Mucosa of descending colon (tissue), 3 donors: ENCODE results near the gene GLIS1. TPM values are rescaled to one million over a fixed set of nuclear protein-coding genes. Genes with fewer than 3 reads are reported as not detected.

Source experiments
- ATAC-seq: fragments of 200-7000 bp; cut with Tn5 transposase; one replicate; pipeline ENCODE4 v1.9.1; 2020; ENCODE audit warnings: mild to moderate bottlenecking, moderate library complexity
- DNase-seq, 3 donors: peaks; one replicate each; pipeline ENCODE4 v3.0.0-alpha.2; 2020
- H3K36me3 ChIP-seq: fragments of 200-600 bp; one replicate; pipeline ENCODE4 v1.8.0; 2021; ENCODE audit warnings: low read depth, mild to moderate bottlenecking
- H3K4me1 ChIP-seq: fragments of 200-600 bp; one replicate; pipeline ENCODE4 v1.8.0; 2021; ENCODE audit warnings: low read depth, mild to moderate bottlenecking
- H3K4me3 ChIP-seq: fragments of 200-600 bp; one replicate; pipeline ENCODE4 v1.8.0; 2021; ENCODE audit warnings: mild to moderate bottlenecking
- H3K9me3 ChIP-seq: fragments of 200-600 bp; one replicate; pipeline ENCODE4 v1.8.0; 2021; ENCODE audit warnings: mild to moderate bottlenecking
- CTCF ChIP-seq: fragments of 200-600 bp; IDR thresholded peaks from one replicate; pipeline ENCODE4 v1.8.0; 2022; ENCODE audit warnings: antibody characterized with exemption, mild to moderate bottlenecking
- intact Hi-C, 2 donors: fragments of 100-400 bp; cut with DNase I in 1 of 2; cut with micrococcal nuclease in 1 of 2; formaldehyde crosslinking; loops; one replicate each; pipeline versions ENCODE4 v1.11.0 to v1.11.1; 2022; cut with DNase I, micrococcal nuclease
- total RNA-seq, 3 donors: library from RNA; stranded (reverse); fragmentation: NEBNext Ultra II Directional in 2 of 3; extraction: Animal tissue kit (Norgen Biotek cat#: 25700) in 2 of 3; gene quantifications; one replicate each; pipeline versions ENCODE4 v1.2.1 to v1.2.4, GENCODE V29; 2021 to 2023
- donor health status: DM: no; HTN: no; CAD: no; lungs with moderate emphysema.
- donor health status: DM: no; HTN: no; CAD: no.
- donor health status: DM: no; HTN: yes; CAD: no.

Gene GLIS1
- total RNA-seq, 3 donors from 2014 or later, result 0.09 to 0.24 (median 0.14) TPM

- no peak for ATAC-seq
- DNase-seq, result no peak
Observed at GRCh38 chr1:53549287-53549686, 189.7 kb downstream of the GLIS1 start.

GRCh38 chr1:53548031-53548491 is 190.9 kb downstream of the GLIS1 start:
- Histone ChIP-seq H3K9me3 (no peaks in the 10 kb centered on the region), H3K36me3 (no peaks in the 10 kb centered on the region), H3K4me1 (no peaks in the 10 kb centered on the region), H3K4me3 (no peak overlapping the region)
- ATAC-seq (no peak), DNase-seq (peak in 2 of 3 donors; percentile 6 to 33)
- intact Hi-C loops, result no loop called here
- TF ChIP-seq CTCF, result no peak

More at GRCh38 chr1:53549287-53549686, 189.7 kb downstream of the GLIS1 start:
- Histone ChIP-seq H3K9me3 (no peaks in the 10 kb centered on the region), H3K4me3 (no peak overlapping the region), H3K4me1 (no peaks in the 10 kb centered on the region), H3K36me3 (no peaks in the 10 kb centered on the region)
- TF ChIP-seq CTCF, result no peak
- intact Hi-C loops, result no loop called here

- intact Hi-C loops, result no loop called here
- peak in 2 of 3 donors; percentile 12 to 19 for DNase-seq
- TF ChIP-seq CTCF, result no peak
- Histone ChIP-seq H3K4me3 (no peak overlapping the region), H3K4me1 (no peaks in the 10 kb centered on the region), H3K36me3 (no peaks in the 10 kb centered on the region), H3K9me3 (no peaks in the 10 kb centered on the region)
- no peak for ATAC-seq
Observed at GRCh38 chr1:53547231-53547790, 191.7 kb downstream of the GLIS1 start.

- Histone ChIP-seq H3K9me3 (no peaks in the 10 kb centered on the region), H3K4me3 (no peak overlapping the region), H3K36me3 (no peaks in the 10 kb centered on the region), H3K4me1 (no peaks in the 10 kb centered on the region)
- intact Hi-C loops, result no loop called here
- ATAC-seq (no peak), DNase-seq (peak in 2 of 3 donors; percentile 7 to 13)
- no peak for TF ChIP-seq CTCF
Observed at GRCh38 chr1:53546409-53547155, 192.4 kb downstream of the GLIS1 start.

GRCh38 chr1:53545663-53546408 is 193.1 kb downstream of the GLIS1 start:
- Histone ChIP-seq H3K36me3 (no peaks in the 10 kb centered on the region), H3K4me1 (no peaks in the 10 kb centered on the region), H3K4me3 (no peak overlapping the region), H3K9me3 (no peaks in the 10 kb centered on the region)
- intact Hi-C loops, result no loop called here
- TF ChIP-seq CTCF, result no peak
- no peak for ATAC-seq
- peak in 1 of 3 donors; percentile 27 for DNase-seq
